Central memory CD8-positive, alpha-beta T cell (primary cell): ENCODE measurements around the gene TIMM23B.
"Not testable (repeated sequence)": the region's sequence is repeated elsewhere in the genome, so short reads cannot be mapped to it uniquely, and the experiment has no call there.

Experiments used
- ATAC-seq: fragments of 150-1000 bp; cut with Tn5 transposase; replicated peaks from 2 replicates; pipeline ENCODE4 v1.10.0; 2022; ENCODE audit warnings: mild to moderate bottlenecking, moderate FRiP score, moderate number of reproducible peaks; ENCODE audit not compliant: poor library complexity, severe bottlenecking; ENCODE audit errors: extremely low read depth
- DNase-seq, 2 donors: peaks; one replicate each; pipeline ENCODE4 v3.0.0; 2021; ENCODE audit warnings: low spot score in 2 of 2
- H3K27ac Mint-ChIP-seq: one replicate; pipeline ENCODE4 v1.8.0; 2022; ENCODE audit warnings: low read depth, mild to moderate bottlenecking, moderate library complexity, mixed read lengths
- H3K27me3 Mint-ChIP-seq: one replicate; pipeline ENCODE4 v1.8.0; 2022; ENCODE audit warnings: mixed read lengths
- H3K36me3 Mint-ChIP-seq: one replicate; pipeline ENCODE4 v1.8.0; 2022; ENCODE audit warnings: mild to moderate bottlenecking, moderate library complexity, mixed read lengths; ENCODE audit not compliant: insufficient read depth
- H3K4me1 Mint-ChIP-seq: one replicate; pipeline ENCODE4 v1.8.0; 2022; ENCODE audit warnings: mixed read lengths
- H3K4me3 Mint-ChIP-seq: one replicate; pipeline ENCODE4 v1.8.0; 2022; ENCODE audit warnings: mild to moderate bottlenecking, moderate library complexity, mixed read lengths
- H3K9me3 Mint-ChIP-seq: one replicate; pipeline ENCODE4 v1.8.0; 2022; ENCODE audit warnings: mixed read lengths

The TIMM23B gene, protein sequence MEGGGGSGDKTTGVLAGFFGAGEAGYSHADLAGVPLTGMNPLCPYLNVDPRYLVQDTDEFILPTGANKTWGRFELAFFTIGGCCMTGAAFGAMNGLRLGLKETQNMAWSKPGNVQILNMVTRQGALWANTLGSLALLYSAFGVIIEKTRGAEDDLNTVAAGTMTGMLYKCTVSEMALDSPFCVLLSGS

GRCh38 chr10:49941447-49942338 is at the start of gene TIMM23B, which contains the start of gene PARG:
TSS of gene TIMM23B (plus strand) at chr10:49942053. CDS start at chr10:49942195, 142 bp downstream.
TSS of gene PARG (minus strand) at chr10:49942027. CDS start at chr10:49941725, 302 bp downstream.
- H3K4me1 Mint-ChIP-seq: peaks cover 36% of the 10 kb centered on the region
- peak within 1 kb of the TSS; percentile 96 for H3K27ac Mint-ChIP-seq
- H3K9me3 Mint-ChIP-seq, H3K36me3 Mint-ChIP-seq, H3K27me3 Mint-ChIP-seq: not testable (repeated sequence)
- DNase-seq (peak; percentile 61 to 63), ATAC-seq (peak; percentile 81)
- H3K4me3 Mint-ChIP-seq: peak within 1 kb of the TSS; percentile 100

DNA sequence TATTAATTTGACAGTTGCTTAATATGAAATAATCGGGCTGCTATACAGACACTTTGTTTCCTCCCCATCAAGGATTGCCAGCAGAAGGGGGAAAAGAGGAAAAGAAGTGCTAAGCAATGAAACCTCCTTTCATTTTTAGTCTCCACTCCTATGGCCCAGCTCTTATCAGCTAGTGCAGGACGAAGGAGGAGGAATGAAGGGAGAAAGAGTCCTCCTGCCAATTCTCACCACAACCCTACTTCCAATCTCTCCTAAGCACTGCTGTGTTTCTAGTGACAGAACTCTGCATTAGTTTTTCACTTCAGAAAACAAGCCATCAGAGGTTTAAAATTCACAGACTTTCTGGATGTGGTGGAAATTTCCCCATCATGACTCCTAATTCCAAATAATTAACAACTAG is 41.9 kb upstream of the TIMM23B start:
- not testable (repeated sequence) for H3K36me3 Mint-ChIP-seq, ATAC-seq, H3K4me3 Mint-ChIP-seq, H3K27ac Mint-ChIP-seq, H3K27me3 Mint-ChIP-seq, DNase-seq, H3K9me3 Mint-ChIP-seq, H3K4me1 Mint-ChIP-seq

DNA sequence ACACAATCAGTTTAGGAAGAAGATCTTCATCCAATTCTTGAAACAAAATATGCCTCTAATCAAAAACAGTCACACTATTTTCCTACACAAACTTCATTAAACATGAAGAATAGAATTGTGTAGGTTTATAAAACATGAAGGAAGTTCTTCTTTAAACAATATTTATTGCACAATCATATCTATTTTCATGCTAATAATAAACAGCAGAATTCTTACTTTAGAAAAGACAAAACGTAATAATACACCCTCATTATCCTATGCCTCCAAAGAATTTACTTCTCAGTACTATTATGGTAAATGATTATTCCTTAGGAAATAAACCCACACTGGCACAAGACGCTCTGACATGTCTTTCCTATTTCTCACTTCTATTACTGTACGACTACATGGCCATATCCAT is 41.4 kb upstream of the TIMM23B start:
- not testable (repeated sequence) for H3K4me3 Mint-ChIP-seq, ATAC-seq, H3K4me1 Mint-ChIP-seq, H3K27ac Mint-ChIP-seq, H3K36me3 Mint-ChIP-seq, H3K9me3 Mint-ChIP-seq, H3K27me3 Mint-ChIP-seq, DNase-seq

- ATAC-seq, H3K9me3 Mint-ChIP-seq, H3K27ac Mint-ChIP-seq, H3K4me3 Mint-ChIP-seq, H3K36me3 Mint-ChIP-seq, H3K4me1 Mint-ChIP-seq, H3K27me3 Mint-ChIP-seq, DNase-seq: not testable (repeated sequence)
Measured at GRCh38 chr10:49903829-49904228, 38.0 kb upstream of the TIMM23B start.

- H3K4me1 Mint-ChIP-seq, ATAC-seq, H3K4me3 Mint-ChIP-seq, H3K27ac Mint-ChIP-seq, H3K9me3 Mint-ChIP-seq, H3K27me3 Mint-ChIP-seq, DNase-seq, H3K36me3 Mint-ChIP-seq: not testable (repeated sequence)
Measured at GRCh38 chr10:49908290-49909080, 33.4 kb upstream of the TIMM23B start.

DNA sequence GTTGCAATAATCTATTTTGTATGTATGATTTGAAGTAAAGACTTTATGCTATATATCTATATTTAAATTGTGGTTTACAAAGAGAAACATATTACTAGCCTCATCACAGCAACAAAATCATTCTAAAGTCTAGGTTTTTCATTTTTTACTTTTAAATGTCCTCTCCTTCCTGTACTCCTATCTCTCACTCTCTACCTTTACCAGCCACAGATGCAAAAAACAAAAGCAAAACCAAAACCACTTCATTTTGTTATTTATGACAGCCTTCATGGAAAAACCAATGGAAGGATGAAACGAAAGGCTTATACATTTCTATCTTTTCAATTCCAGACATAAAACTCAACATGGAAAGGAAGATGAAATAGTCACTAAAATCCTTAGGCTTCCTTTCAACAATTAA is 31.6 kb upstream of the TIMM23B start:
- not testable (repeated sequence) for H3K4me3 Mint-ChIP-seq, ATAC-seq, H3K27ac Mint-ChIP-seq, H3K9me3 Mint-ChIP-seq, DNase-seq, H3K4me1 Mint-ChIP-seq, H3K27me3 Mint-ChIP-seq
- H3K36me3 Mint-ChIP-seq: peaks cover 11% of the 10 kb centered on the region

- ATAC-seq, H3K4me1 Mint-ChIP-seq, H3K9me3 Mint-ChIP-seq, H3K27ac Mint-ChIP-seq, H3K27me3 Mint-ChIP-seq, DNase-seq, H3K4me3 Mint-ChIP-seq: not testable (repeated sequence)
- peaks cover 21% of the 10 kb centered on the region for H3K36me3 Mint-ChIP-seq
Measured at GRCh38 chr10:49916451-49916850, 25.4 kb upstream of the TIMM23B start.

GRCh38 chr10:49917927-49918326 is 23.9 kb upstream of the TIMM23B start:
- not testable (repeated sequence) for H3K9me3 Mint-ChIP-seq, H3K4me3 Mint-ChIP-seq, H3K27me3 Mint-ChIP-seq, ATAC-seq, DNase-seq, H3K4me1 Mint-ChIP-seq
- Mint-ChIP-seq H3K27ac (peak overlapping the region; percentile 7), H3K36me3 (peaks cover 29% of the 10 kb centered on the region)

DNA sequence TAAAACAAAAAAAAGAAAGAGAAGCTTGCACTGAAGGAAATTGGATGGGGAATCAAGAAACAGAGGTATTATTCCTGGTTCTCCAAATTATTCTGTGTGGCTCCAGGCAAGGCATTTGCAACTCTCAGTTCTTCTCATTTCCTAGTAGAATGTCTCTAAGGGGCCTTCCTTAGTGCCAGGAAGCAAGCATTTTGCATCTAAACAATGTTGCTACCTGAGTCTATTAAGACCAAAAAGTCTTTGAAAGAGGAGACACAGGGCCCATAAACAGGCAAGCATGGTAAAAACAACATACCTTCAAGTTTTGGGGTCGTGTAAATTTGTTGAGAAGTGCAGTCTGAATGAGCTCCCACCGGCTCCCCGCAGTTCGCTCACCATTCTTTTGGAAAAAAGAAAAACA is 19.8 kb upstream of the TIMM23B start:
- peaks cover 19% of the 10 kb centered on the region for H3K36me3 Mint-ChIP-seq
- H3K9me3 Mint-ChIP-seq, ATAC-seq, H3K4me3 Mint-ChIP-seq, DNase-seq, H3K27me3 Mint-ChIP-seq, H3K27ac Mint-ChIP-seq, H3K4me1 Mint-ChIP-seq: not testable (repeated sequence)

DNA sequence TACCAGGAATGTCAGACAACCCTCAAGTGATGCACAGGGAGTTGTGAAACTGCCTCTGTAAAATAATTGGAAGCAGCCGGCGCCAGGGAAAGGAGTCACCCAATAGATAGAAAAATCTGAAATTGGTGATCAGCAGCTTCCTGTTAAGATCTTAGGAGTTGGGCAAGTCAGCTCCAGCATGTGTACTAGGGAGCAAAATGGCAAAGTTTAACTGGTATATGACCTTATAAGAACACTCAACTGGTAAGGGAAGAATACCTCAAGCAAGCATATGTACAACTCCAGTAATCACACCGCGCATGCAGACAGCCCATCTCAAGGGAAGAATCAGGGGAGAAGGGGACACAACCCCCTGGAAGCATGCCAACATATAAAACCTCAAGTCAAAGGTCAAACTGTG is 18.3 kb upstream of the TIMM23B start:
- not testable (repeated sequence) for DNase-seq, H3K27ac Mint-ChIP-seq, ATAC-seq, H3K4me3 Mint-ChIP-seq, H3K27me3 Mint-ChIP-seq, H3K9me3 Mint-ChIP-seq, H3K4me1 Mint-ChIP-seq
- H3K36me3 Mint-ChIP-seq: peaks cover 12% of the 10 kb centered on the region

DNA sequence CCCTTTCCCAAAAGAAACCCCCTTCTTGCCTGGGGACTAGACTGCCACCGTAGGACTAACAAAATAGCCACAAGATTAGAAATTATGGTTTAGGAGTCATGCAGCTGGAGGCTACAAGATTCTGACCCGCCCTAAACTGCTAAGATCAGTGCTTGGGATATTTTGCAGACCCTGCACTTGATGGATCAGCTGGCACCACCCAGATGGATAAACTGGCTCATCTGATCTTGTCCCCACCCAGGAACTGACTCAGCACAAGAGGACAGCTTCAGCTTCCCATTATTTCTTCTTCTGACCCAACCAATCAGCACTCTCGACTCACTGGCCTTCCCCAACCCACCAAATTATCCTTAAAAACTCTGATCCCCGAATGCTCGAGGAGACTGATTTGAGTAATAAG is 10.6 kb upstream of the TIMM23B start:
- not testable (repeated sequence) for ATAC-seq, H3K4me3 Mint-ChIP-seq, H3K27ac Mint-ChIP-seq, DNase-seq, H3K4me1 Mint-ChIP-seq, H3K27me3 Mint-ChIP-seq, H3K9me3 Mint-ChIP-seq
- peaks cover 11% of the 10 kb centered on the region for H3K36me3 Mint-ChIP-seq

DNA sequence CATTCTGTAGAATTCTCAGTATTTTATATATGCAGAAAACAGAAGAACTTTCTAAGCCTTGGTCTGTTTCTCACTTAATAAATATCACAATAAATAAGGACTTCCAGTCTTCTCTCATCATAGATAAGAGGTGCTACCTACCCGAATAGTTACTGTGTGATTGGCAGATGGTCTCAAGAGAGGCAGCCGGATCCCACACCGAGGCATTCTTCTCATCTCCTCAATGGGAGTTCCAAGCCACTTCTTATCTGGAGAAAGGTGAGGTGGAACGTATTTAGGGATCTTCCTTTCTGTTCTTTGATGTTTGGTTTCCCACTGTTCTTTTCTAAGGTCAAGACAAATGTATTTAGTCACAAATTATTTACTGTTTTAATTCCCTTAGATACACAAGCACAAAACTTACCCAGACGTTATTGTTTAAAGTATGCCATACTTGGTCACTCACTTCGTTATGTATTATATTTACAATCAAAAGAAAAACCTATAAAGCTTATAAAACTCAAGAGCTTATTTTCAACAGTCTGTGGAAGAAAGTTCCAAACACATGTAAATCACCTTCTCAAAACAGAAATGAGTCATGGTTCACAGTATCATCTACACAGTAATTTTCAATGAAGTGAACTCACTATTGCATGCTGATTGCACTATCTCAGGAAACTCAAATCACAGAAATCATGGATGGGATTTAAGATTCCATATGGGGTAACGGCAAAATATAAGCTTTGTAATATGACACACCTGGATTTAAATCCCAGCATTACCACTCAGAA is 9.7 kb upstream of the TIMM23B start:
- ATAC-seq, H3K9me3 Mint-ChIP-seq, DNase-seq, H3K4me3 Mint-ChIP-seq, H3K27me3 Mint-ChIP-seq, H3K27ac Mint-ChIP-seq: not testable (repeated sequence)
- H3K4me1 Mint-ChIP-seq: peaks cover 13% of the 10 kb centered on the region
- peaks cover 11% of the 10 kb centered on the region for H3K36me3 Mint-ChIP-seq
